ENCODE results near the gene ARSG. TPM values are rescaled to one million over a fixed set of nuclear protein-coding genes. Genes with fewer than 3 reads are reported as not detected.

Gene ARSG
- total and polyA plus RNA-seq, 2 donors (not counting 3 experiments of a cell fraction or from before 2014, with no cell fraction given) = 3.9 to 7.0 TPM

GRCh38 chr17:68381076-68381900, 90.0 kb downstream of the ARSG start:
- Histone ChIP-seq H3K36me3 (ENCODE audit: control insufficient read depth in 2 of 2, extremely low read depth in 1 of 2, insufficient read depth in 2 of 2, low read length in 2 of 2) (no peaks in the 10 kb centered on the region), H2AFZ (ENCODE audit: low read depth, low read length) (no peak overlapping the region), H3K4me2 (ENCODE audit: insufficient read depth, low read length) (no peak overlapping the region), H3K27ac (ENCODE audit: insufficient read depth, low read depth, low read length) (peak overlapping the region; percentile 36), H3K27me3 (ENCODE audit: control insufficient read depth in 2 of 2, insufficient read depth in 2 of 2, low read length in 2 of 2) (no peaks in the 10 kb centered on the region), H3K4me1 (ENCODE audit: control insufficient read depth, extremely low read depth, insufficient read depth, low read length) (peaks cover 50% of the 10 kb centered on the region), H3K4me3 (replicated peaks in 1 of 3; ENCODE audit: insufficient read depth in 1 of 3, low read depth in 1 of 3, low read length in 3 of 3) (no peak overlapping the region), H4K20me1 (replicated peaks; ENCODE audit: control insufficient read depth, extremely low read depth, insufficient read depth, low read length) (no peaks in the 10 kb centered on the region), H3K9ac (replicated peaks; ENCODE audit: extremely low read depth, insufficient read depth, low read length) (no peak overlapping the region), H3K9me3 (replicated peaks; ENCODE audit: control insufficient read depth, insufficient read depth, low read length) (no peaks in the 10 kb centered on the region), H3K9me1 (replicated peaks; ENCODE audit: control insufficient read depth, extremely low read depth, insufficient read depth, low read length) (no peaks in the 10 kb centered on the region), H3K79me2 (ENCODE audit: control insufficient read depth, insufficient read depth, low read length) (no peaks in the 10 kb centered on the region)
- TF ChIP-seq JUN (IDR thresholded peaks at IDR 0.05; ENCODE audit: borderline replicate concordance, insufficient read depth, insufficient read length, low read depth) (peak; percentile 18), GATA2 (IDR thresholded peaks at IDR 0.05; ENCODE audit: insufficient read depth, insufficient read length, low read depth, low read length) (no peak), MAX (IDR thresholded peaks at IDR 0.05; ENCODE audit: insufficient read depth, insufficient read length) (no peak), POLR2AphosphoS5 (IDR thresholded peaks at IDR 0.05; ENCODE audit: insufficient read depth, low read depth, low read length) (peak; percentile 19), FOS (IDR thresholded peaks at IDR 0.05; ENCODE audit: borderline replicate concordance, insufficient read depth, low read length) (no peak), MYC (IDR thresholded peaks at IDR 0.05; ENCODE audit: low read depth, low read length) (peak; percentile 5)
- peak; percentile 35 for FAIRE-seq
- intact Hi-C loops (cut with micrococcal nuclease) (loop anchor here (5.0 kb wide), 1 partner anchor 329 kb away; no protein-coding TSS in a partner anchor), dilution Hi-C loops (cut with MboI; ENCODE audit: extremely low pct_ligation_motif_present, low sequenced_read_pairs) (no loop called here)
- CTCF ChIA-PET = interaction anchor here (0.9 to 4.3 kb wide), 3 partner anchors 17 to 89 kb away, joined by 3 to 48 read pairs (median 17); partner anchors contain the start of genes ARSG and SLC16A6
- BruUV-seq (replicated peaks) = no TSS peak
- POLR2A ChIA-PET = interaction anchor here (1.5 kb wide), 1 partner anchor 79 kb away, joined by 5 read pairs; no protein-coding TSS in a partner anchor
- DNase-seq (ENCODE audit: low read depth, low spot score) = peak; percentile 46
